ENCODE results near the gene GPR87.

GPR87 gene

DNA sequence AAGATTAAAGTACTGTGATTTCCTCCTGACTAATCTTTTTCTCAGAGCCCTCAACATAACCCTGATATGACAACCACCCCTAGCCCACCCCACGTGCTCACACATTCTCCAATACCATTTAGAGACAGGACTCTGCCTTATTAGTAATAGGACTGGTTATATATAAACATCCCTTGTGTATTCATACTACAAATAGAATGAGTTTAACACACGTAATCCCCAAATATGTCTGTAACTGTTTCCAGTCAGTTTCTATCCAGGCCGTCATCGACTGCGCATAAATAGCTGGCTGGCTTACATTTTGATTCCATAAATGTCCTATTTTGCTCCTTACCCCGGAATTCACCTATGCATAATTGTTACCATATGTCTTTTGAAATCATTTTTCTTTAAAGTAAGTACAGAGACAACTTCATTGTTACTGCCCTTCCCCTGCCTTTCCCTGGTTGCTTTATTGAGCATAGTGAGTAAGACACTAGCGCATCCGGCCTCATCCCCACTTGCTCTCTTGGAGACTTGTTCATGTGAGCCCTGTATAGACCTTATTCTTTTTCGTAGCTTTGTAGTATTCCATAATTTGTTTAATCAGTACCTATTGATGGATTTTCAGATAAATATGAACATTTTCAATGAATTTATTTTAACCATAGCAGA lies 34.8 kb downstream of the GPR87 start:
- DNase-seq = no peak

DNA sequence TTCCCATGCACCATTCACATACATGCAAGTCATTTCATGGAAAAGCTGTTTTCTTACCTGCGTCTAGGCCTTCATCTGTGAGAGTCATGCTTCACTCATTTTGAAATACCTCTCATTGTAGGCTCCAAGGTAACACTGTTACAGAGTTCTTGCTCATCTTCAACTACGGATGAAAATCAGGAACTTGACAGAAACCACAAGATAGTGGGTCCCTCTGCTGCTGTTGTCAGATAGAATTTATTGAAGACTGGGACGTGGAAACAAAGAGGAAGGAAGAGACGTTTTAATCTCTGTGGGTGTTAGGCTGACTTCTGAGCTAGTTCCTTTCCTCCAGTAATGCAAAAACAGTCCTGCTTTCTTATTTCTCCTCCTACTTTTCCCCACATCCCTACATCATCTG lies 38.4 kb downstream of the GPR87 start, which contains the start of gene P2RY14:
TSS of gene P2RY14 (minus strand) at position 313 of the 400 bp plus-strand sequence. CDS start 64,226 bp downstream, outside the sequence.
- DNase-seq = no peak

DNA sequence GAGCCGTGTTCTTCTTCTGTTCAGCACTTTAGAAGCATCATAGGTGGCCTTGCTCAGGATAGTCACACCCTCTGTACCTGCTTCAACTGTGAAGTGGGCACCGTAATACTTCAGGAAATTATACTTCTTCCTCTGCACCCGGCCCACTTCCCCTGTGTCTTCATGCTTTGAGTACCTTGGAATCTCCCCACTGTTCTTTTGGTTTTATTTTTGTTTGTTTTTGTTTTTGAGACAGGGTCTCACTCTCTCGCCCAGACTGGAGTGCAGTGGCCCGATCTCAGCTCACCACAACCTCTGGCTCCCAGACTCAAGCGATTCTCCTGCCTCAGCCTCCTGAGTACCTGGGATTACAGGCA lies 40.0 kb downstream of the GPR87 start:
- no peak for DNase-seq

DNA sequence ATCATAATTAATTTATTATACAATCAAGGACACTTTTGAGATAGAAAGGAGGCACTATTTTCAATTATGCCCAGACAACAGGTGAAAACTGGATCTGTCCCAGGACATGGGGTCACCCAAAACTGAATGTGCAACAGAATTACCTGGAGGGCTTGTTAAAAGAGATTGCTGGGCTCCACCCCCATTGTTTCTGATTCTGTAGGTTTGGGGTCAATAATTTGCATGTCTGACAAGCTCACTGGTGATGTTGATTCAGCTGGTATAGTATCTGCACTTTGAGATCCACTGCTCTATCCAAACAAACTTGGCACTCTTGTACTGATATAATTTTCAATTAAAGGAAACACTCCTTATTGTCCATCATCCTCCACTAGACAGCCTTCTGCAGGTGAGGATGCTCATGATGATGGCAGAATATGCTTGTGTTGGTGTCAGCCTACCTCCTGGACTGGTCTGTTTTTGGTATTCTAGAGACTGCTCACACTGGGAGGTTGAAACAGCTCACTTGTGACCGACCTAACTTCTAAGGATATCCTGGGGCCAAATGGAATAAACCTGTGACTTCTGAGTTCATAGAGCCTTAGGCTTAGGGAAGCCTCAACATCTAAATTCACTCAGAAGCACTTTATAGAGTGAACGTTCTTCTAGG lies 40.5 kb downstream of the GPR87 start:
- no peak for DNase-seq

DNA sequence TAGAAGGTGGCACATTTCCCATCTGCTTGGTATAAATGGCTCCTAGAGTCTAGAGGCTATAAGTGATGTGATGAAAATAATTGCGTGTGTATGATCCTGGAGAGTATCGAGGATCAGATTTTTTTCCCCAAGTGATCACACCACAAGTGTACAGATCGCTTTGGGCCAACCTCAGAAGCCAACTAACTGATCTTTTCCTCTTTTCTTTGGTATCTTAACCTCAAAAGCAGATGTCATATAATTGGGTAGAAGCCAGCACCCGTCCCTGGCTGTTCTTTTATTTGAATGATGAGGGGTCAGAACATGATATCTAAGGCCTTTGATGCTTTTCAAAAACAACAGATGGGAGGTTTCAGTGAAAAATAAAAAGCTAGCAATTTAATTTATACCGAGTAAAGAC lies 41.5 kb downstream of the GPR87 start:
- DNase-seq = peak in 1 of 2 experiments; percentile 56

DNA sequence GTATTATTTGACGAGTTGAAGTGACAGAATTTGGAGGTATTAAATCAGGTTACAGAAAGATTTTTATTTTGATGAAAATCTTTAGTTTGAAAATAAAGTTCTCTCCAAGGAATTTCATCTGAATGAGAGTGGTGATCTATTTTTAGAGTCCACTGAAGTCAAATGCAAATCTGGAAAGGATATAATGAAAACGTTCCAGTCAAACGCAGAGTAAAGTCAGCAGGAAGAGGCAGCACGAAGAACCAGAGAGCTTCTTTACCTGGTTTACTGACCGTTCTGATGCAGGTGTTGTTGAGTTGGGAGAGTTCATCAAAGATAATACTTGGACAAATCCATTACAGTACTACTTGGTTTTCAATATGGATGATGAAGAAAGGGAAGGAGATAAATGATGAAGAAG lies 47.0 kb downstream of the GPR87 start:
- no peak for DNase-seq

DNA sequence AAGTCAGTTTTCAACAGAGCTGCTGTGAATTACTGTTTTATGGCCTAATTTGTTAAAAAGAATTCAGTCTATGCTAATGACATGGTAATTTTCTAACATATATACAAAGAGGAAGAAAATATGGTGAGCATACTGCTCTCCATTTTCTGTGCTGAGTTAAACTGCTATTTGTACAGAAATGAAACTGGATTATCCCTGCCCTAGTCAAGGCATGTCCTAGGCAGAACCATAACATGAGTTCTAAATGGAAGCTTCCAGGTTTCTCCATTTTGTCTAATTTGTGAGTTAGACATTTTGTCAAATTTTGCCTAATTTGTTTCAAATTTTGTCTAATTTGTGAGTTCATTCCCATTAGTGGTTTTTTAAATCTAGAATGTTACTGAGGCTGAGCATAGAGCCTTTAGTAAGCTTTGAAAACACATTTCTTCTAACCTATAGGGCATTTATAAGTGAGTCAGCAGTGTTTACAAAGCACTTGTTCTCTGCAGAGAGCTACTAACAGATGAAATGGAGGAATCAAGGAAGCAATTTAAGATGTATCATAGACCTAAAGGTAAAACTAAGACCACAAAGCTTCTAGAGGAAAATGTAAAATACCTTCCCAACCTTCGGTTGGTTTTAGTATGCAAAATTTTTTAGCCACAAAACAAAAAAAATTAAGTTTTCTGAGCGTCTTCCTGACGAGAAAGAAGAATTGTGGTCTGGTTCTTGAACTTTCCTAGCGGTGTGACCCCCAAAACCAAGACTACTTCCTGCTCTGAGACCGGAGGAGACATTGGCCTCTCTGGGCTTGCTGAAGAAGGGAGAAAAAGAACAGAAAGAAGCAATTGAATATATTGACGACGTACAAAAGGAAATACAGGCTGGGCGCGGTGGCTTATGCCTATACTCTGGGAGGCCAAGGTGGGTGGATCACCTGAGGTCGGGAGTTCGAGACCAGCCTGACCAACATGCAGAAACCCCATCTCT lies 48.1 kb downstream of the GPR87 start:
- no peak for DNase-seq

DNA sequence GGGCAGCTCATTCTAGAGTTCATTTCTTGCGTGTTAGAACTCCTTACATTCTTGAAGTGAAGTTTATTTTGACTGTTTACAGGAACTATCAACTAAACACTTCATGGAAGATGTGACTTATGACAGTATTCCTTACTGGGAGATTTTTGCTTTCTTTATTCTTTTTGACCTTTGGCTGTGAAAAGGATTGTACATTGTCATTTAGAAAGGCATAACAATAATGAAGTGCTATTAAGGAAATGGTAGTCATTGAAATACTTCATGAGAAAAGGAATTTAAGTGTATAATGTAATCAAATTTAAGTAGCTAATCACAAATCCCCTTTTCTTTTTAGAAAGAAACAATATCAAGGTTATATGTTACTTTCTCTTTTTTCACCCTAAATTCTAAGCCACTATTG lies 49.6 kb downstream of the GPR87 start:
- no peak for DNase-seq

DNA sequence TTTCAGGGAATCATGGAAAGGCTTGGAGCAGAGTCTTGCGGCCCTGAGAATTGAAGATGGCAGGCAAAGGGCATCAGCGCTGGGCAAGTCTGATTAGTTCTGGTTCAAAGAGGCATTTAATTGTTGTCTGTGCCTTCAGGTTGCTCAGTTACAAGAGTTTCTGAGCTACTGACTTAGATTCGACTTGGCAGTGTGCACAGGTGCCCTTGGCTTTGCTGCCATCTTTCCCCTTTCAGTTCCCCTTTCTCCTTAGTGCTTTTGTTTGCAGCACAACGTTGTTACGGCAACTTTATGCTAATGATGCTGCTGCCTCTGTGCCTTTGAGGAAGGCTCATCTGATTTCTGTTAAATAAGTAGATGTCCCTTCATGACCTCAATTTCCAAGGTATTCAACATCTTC lies 50.8 kb downstream of the GPR87 start:
- DNase-seq = no peak

DNA sequence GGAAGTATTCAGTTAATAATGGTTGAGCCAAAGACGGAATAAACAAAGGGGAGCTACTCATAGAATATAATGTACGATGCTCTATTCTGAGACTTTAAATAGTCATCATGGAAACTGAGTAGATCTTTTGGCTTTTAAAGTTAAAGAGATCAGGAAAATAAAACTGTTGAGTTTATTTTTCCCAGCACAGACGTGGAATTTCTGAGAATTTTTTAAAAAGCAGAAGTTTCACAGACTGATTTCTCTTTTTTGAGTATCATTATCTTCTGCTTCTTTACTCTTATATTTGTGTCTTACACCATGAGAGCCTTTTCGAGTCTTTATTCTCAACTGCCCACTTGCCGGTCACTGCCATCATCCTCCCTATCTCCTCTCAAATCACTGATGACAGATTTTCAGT lies 51.5 kb downstream of the GPR87 start:
- no peak for DNase-seq

DNA sequence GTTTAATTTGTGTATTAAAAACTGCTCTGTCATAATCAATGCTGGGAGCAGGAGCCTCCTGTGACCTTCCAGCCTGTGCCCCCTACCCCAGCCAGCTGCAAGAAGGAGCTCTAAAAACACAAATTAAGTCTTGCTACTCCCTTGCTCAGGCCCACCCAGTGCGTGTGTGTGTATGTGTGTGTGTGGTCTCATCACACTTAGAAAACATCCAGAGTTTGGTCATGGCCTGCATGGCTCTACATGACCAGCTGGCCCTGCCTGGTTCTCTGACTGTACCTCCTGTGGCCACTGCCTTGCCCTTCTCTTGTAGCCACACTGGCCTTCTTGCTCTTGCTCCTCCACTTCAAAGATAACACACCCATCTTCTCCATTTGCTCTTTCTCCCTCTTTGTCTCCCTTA lies 52.0 kb downstream of the GPR87 start:
- DNase-seq = no peak

DNA sequence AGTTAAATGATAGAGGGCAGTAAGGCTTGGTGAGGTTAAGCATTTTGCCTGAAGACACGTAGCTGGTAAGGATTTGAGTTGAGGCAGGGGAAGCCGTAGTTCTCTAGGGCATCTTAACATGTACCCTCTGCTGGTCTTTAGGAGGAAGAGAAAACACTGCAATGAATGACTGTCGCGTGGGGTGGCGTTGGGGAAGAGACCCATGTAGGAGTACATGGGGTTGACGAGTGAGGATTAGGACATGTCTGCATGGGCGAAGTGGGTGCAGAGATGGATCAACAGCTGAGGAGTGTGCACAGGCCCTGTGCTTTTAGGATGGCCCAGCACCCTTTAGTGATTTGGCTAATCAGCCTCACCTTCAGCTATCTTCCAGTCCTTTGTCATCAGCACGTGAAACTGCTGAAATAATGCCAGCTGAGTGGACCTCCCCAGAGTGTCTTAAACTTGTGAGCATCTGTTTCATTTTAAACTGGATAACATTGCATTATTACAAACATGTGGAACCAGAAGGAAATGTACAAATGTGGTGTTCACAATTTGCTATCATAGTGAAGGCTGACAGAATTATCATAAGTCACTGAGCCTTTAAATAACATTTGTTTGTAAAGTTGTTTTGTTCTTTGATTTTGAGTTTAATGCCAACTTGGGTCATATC lies 53.6 kb downstream of the GPR87 start:
- peak; percentile 65 to 86 for DNase-seq

DNA sequence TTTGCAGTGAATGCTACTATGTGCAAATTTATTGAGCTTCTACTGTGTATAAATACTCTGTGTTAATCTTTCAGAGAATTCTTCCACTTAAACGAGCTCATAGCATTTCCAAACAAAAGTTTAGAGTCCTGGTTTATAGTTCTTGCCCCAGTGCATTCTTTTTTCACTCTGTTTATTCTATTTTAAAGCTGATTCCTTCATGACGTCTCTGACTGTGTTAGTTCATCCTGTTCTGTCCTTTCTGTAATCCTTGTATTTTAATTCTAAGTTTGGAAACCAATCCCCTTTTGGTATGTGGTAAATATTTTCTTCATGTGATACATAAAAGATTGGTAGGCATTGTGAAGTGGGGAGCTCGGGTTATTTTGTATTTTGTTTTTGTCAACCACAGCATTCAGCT lies 57.0 kb downstream of the GPR87 start:
- no peak for DNase-seq

DNA sequence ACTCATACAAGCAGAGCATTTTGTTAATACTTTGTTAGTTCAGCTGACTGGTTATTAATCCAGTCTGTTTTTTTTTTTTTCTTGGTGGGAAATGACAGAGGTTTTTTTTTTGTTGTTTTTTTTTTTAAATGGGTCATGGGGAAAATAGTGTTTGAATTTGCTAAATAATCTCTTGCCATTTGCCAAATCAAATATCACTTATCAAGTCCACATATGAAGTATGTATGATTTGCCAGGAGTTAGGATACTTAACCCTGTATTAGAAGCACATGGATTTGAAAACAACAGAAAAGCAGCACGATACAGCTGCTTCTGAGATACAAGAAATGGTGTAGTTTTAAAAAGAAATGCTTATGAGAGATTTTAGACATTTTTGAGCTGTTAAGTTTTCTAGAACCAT lies 59.9 kb downstream of the GPR87 start:
- DNase-seq = no peak

DNA sequence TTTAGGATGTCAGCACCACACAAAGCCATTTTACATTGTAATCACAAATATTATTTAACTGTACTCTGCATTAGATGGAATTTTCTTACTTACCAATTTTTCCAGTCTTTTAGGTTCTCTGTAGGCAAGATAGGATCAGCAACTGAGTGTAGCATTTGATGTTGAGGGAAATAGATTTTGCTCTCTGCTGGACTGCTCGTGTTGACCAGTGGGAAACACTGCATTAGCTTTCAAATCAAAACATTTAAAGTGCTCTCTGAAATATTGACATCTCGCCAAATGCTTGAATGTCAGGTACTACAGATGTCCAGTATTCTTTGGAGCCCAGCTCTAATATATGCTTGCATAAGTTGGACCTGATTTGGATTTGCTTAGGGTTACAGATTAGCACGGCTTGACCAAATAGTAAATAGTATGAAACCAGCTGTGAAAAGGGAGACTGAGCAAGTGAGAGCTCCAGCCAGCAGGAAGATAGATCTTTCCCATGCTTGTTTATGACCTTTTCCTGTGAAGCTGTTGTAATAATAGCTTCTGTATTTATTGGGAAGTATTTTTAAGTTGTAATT lies 67.8 kb downstream of the GPR87 start:
- DNase-seq = no peak
